Body of pancreas (tissue), 4 donors: Measurements from ENCODE around the gene ESPL1. TPM values are rescaled to one million over a fixed set of nuclear protein-coding genes. Genes with fewer than 3 reads are reported as not detected.

ENCODE experiments used
- ATAC-seq: fragments of 150-250 bp; one replicate; pipeline ENCODE4 v1.9.1; 2016
- DNase-seq, 4 donors: peaks; one replicate each; pipeline ENCODE4 v3.0.0-alpha.2; 2019
- H3K27ac ChIP-seq, 4 donors: fragments of 200-600 bp; sonication (generic); 1 replicate in 3 of 4; 2 replicates in 1 of 4; pipeline versions ENCODE4 v1.5.1 to v1.6.1; 2016 to 2019; ENCODE audit warnings: mild to moderate bottlenecking in 1 of 4, mixed read lengths in 1 of 4, moderate library complexity in 1 of 4
- H3K27me3 ChIP-seq, 2 donors: fragments of 200-600 bp; sonication (generic); one replicate each; pipeline ENCODE4 v1.6.0; 2016; ENCODE audit warnings: mild to moderate bottlenecking in 1 of 2
- H3K36me3 ChIP-seq, 2 donors: fragments of 200-600 bp; sonication (generic); replicated peaks in 1 of 2; 2 replicates each; pipeline ENCODE4 v1.5.1; 2016; ENCODE audit warnings: low read depth in 2 of 2; ENCODE audit not compliant: insufficient read depth in 1 of 2
- H3K4me1 ChIP-seq: fragments of 200-600 bp; sonication (generic); one replicate; pipeline ENCODE4 v1.6.0; 2016
- H3K4me3 ChIP-seq, 2 donors: fragments of 200-600 bp; sonication (generic); 1 replicate in 1 of 2; 2 replicates in 1 of 2; pipeline ENCODE4 v1.5.1; 2016 to 2019
- H3K9me3 ChIP-seq, 3 donors: fragments of 200-600 bp; sonication (generic); 1 replicate in 2 of 3; 2 replicates in 1 of 3; pipeline ENCODE4 v1.5.1; 2016
- CTCF ChIP-seq, 7 experiments: fragments of 450-650 bp in 4 of 7; fragments of 200-600 bp in 3 of 7; sonication (generic) in 3 of 7; IDR thresholded peaks; one replicate each; pipeline ENCODE4 v1.5.1; 2016 to 2019; ENCODE audit warnings: antibody characterized with exemption in 7 of 7
- POLR2A ChIP-seq, 3 donors: fragments of 450-650 bp; IDR thresholded peaks; one replicate each; pipeline ENCODE4 v1.6.1; 2016; ENCODE audit warnings: antibody characterized with exemption in 3 of 3, mild to moderate bottlenecking in 2 of 3
- WGBS, 2 donors: methylation state at CpG; one replicate each; pipeline ENCODE4 v1.1.5; 2017; 5-methylcytosine and 5-hydroxymethylcytosine counted together
- intact Hi-C: fragments of 100-400 bp; cut with DNase I; formaldehyde crosslinking; loops from one replicate; pipeline ENCODE4 v1.15.1; 2023
- total RNA-seq, 2 donors: library from RNA; depleted of rRNA; stranded (reverse); fragments of >200 nt; gene quantifications; one replicate each; pipeline ENCODE4 v1.1.0, GENCODE V29; 2016

Gene ESPL1
- total RNA-seq, 2 donors from 2014 or later: not detected

GRCh38 chr12:53219956-53220693 lies 48.0 kb upstream of the ESPL1 start:
- Histone ChIP-seq H3K4me1 (peaks cover 56% of the 10 kb centered on the region), H3K27ac (peak overlapping the region; percentile 94 to 100 (median 98)), H3K36me3 (no peaks in the 10 kb centered on the region), H3K4me3 (peak overlapping the region; percentile 60 to 73), H3K9me3 (no peaks in the 10 kb centered on the region), H3K27me3 (no peaks in the 10 kb centered on the region)
- WGBS, 2 donors: 0% methylated on average over 18 to 42 of the region's 53 CpGs
- intact Hi-C loops: no loop called here
- ATAC-seq (peak; percentile 6), DNase-seq (peak; percentile 55 to 69 (median 61))
- TF ChIP-seq CTCF (IDR thresholded peaks at IDR 0.05): no peak
- no peak for TF ChIP-seq POLR2A (IDR thresholded peaks at IDR 0.05)

- ATAC-seq: peak; percentile 86
- 0% methylated on average over 15 to 34 of the region's 42 CpGs for WGBS, 2 donors
These were observed 47.4 kb upstream of the ESPL1 start for GRCh38 chr12:53220694-53221202.

GRCh38 chr12:53221203-53222080 lies 46.7 kb upstream of the ESPL1 start:
- intact Hi-C loops: no loop called here
- Histone ChIP-seq H3K27ac (peak overlapping the region; percentile 94 to 100 (median 98)), H3K9me3 (no peaks in the 10 kb centered on the region), H3K36me3 (no peaks in the 10 kb centered on the region), H3K27me3 (no peaks in the 10 kb centered on the region), H3K4me1 (peaks cover 56% of the 10 kb centered on the region), H3K4me3 (peak overlapping the region in 1 of 2 donors; percentile 60)
- peak; percentile 37 to 90 (median 86) for TF ChIP-seq POLR2A (IDR thresholded peaks at IDR 0.05)
- TF ChIP-seq CTCF (IDR thresholded peaks at IDR 0.05): peak in 5 of 7 experiments; percentile 8 to 32 (median 20)
- WGBS, 2 donors: 1 to 2% methylated on average over 29 to 64 of the region's 72 CpGs
- DNase-seq (peak; percentile 83 to 87 (median 84)), ATAC-seq (peak; percentile 72)

More at GRCh38 chr12:53220694-53221202, 47.4 kb upstream of the ESPL1 start:
- TF ChIP-seq CTCF (IDR thresholded peaks at IDR 0.05) (no peak), POLR2A (IDR thresholded peaks at IDR 0.05) (no peak)
- H3K4me1 ChIP-seq: peaks cover 56% of the 10 kb centered on the region
- no peaks in the 10 kb centered on the region for H3K9me3 ChIP-seq
- intact Hi-C loops: no loop called here
- H3K36me3 ChIP-seq: no peaks in the 10 kb centered on the region
- peak overlapping the region; percentile 60 to 73 for H3K4me3 ChIP-seq
- peak; percentile 91 to 94 (median 92) for DNase-seq
- peak overlapping the region; percentile 94 to 100 (median 98) for H3K27ac ChIP-seq
- no peaks in the 10 kb centered on the region for H3K27me3 ChIP-seq

- DNase-seq (no peak), ATAC-seq (no peak)
- Histone ChIP-seq H3K27me3 (no peaks in the 10 kb centered on the region), H3K36me3 (no peaks in the 10 kb centered on the region), H3K9me3 (no peaks in the 10 kb centered on the region), H3K4me1 (peaks cover 51% of the 10 kb centered on the region), H3K4me3 (no peak overlapping the region), H3K27ac (peak overlapping the region; percentile 94 to 100 (median 98))
- TF ChIP-seq CTCF (IDR thresholded peaks at IDR 0.05) (no peak), POLR2A (IDR thresholded peaks at IDR 0.05) (no peak)
- intact Hi-C loops: no loop called here
- 45 to 60% methylated on average over 5 of the region's 5 CpGs for WGBS, 2 donors
These were observed 45.9 kb upstream of the ESPL1 start for GRCh38 chr12:53222170-53222721.
